NCI-H187 (cell line): ENCODE data around the gene PTX3.

Experiments
- DNase-seq, 2 experiments: peaks; one replicate each; lab custom pipeline; 2025; lab: John Stamatoyannopoulos, UW

Gene PTX3

GRCh38 chr3:157475921-157476414 lies 39.3 kb downstream of the PTX3 start:
- DNase-seq, result no peak

- no peak for DNase-seq
Measured at GRCh38 chr3:157477441-157477840, 40.8 kb downstream of the PTX3 start.

DNA sequence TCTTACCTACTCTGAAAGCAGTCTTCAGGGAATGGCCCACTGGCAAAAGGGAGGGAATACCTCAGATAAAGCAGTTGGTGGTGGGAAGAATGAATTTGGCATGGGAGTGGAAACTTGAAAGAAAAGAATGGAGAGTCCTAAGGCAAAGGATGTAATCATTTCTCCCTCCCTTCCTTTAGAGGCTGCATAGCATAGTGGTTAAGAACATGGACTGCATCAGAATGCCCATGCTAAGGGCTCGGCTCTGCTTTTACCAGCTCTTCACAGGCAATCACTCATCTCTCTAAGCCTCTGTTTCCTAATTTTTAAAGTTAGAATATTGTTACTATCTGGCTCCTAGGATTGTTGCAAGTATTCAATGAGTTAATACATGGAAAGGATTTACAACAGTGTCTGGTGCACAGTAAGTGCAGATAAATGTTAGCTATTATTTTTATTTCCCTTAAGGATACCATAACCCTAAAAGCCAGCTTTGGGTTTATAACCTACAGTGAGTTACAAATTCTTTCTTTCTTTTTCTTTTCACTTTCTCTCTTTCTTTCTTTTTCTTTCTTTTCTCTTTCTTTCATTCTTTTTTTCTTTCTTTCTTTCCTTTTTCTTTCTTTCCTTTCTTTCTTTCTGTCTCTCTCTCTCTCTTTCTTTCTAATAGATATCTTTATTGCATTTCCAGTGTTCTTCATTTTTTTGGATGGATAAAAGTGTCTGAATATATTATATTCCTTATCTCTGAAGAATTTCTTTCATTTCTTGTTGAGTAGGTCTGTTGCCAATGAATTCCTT lies 43.0 kb downstream of the PTX3 start:
- no peak for DNase-seq

GRCh38 chr3:157487339-157487738 lies 50.7 kb downstream of the PTX3 start:
- no peak for DNase-seq

GRCh38 chr3:157488144-157488543 lies 51.5 kb downstream of the PTX3 start:
- no peak for DNase-seq

DNA sequence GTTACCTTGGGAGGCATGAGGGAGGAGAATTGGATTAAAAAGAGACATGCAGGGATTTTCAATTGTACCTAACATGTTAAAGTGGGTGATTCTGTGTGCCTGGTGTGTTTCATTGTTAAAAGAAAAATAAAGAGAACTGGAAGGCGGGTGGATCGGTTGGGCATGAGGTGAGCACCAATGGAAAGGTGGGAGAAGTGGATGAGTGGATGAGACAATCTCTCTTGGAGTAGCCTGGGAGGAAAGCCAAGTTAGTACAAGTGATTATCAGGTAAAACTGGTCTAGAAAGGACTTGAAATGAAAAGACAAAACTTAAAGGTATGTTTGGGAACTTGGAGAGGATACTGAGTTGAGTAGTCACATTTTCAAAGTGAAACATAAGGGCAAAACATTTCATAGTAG lies 54.5 kb downstream of the PTX3 start:
- DNase-seq, result no peak
